AG09319 (cell line): Measurements from ENCODE around the gene PCDHGA9.

Experiments used
- DNase-seq: peaks from one replicate; pipeline ENCODE4 v3.0.0-alpha.2; 2010; ENCODE audit warnings: low read depth; ENCODE audit errors: extremely low read depth
- TF ChIP-seq, protein P1 (sequence below): IDR thresholded peaks from 2 replicates; pipeline ENCODE4 v1.5.1; 2011; ENCODE audit warnings: low read depth, mild to moderate bottlenecking, inconsistent platforms, low read length, moderate library complexity

Gene PCDHGA9

DNA sequence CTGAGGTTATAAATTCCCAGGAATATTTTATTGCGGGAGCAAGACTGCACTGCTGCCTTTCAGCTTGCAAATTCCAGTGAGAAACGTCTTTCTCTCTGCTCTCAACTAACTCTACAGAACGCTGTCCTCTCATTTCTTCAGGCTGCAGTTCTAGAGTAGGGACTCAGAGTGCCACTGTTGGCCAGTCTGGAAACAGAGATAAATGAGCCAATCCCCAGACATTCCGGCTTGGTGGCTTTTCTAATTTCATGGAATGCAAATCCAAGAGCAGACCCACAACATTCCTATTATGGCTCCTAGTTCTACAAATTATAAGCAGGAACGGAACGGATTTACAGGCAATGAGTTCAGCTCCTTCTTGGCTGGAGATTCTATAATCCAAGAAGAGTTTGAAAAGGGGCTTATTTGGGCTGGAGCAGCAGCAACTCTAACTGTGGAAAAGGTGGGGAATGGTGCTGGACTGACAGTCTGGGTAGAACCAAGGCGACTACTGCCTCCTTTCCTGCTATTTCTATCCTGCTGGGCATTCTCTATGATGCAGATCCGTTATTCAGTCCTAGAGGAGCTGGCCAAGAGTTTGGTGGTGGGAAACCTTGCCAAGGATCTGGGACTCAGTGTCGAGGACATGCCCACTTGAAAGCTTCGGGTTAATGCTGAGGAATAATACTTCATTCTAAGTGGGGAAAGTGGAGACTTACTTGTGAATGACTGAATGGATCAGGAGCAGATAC is 37.0 kb downstream of the PCDHGA9 start:
- no peak for DNase-seq
- TF ChIP-seq, protein P1, sequence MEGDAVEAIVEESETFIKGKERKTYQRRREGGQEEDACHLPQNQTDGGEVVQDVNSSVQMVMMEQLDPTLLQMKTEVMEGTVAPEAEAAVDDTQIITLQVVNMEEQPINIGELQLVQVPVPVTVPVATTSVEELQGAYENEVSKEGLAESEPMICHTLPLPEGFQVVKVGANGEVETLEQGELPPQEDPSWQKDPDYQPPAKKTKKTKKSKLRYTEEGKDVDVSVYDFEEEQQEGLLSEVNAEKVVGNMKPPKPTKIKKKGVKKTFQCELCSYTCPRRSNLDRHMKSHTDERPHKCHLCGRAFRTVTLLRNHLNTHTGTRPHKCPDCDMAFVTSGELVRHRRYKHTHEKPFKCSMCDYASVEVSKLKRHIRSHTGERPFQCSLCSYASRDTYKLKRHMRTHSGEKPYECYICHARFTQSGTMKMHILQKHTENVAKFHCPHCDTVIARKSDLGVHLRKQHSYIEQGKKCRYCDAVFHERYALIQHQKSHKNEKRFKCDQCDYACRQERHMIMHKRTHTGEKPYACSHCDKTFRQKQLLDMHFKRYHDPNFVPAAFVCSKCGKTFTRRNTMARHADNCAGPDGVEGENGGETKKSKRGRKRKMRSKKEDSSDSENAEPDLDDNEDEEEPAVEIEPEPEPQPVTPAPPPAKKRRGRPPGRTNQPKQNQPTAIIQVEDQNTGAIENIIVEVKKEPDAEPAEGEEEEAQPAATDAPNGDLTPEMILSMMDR, result no peak

DNA sequence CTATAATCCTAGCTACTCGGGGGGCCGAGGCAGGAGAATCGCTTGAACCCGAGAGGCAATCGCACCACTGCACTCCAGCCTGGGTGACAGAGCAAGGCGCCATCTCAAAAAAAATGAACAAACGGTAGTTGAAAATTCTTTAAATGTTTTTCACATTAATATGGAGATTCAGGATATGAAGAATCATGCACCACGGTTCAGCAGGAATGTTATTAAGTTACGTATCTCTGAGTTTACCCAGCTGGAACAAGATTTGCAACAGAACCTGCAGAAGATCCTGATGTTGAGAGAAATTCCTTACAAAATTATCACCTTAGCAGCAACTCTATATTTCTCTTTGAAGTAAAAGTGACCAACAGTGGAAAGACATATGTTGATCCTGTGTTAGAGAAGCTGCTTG is 37.8 kb downstream of the PCDHGA9 start:
- DNase-seq, result no peak
- TF ChIP-seq, protein P1, result no peak

DNA sequence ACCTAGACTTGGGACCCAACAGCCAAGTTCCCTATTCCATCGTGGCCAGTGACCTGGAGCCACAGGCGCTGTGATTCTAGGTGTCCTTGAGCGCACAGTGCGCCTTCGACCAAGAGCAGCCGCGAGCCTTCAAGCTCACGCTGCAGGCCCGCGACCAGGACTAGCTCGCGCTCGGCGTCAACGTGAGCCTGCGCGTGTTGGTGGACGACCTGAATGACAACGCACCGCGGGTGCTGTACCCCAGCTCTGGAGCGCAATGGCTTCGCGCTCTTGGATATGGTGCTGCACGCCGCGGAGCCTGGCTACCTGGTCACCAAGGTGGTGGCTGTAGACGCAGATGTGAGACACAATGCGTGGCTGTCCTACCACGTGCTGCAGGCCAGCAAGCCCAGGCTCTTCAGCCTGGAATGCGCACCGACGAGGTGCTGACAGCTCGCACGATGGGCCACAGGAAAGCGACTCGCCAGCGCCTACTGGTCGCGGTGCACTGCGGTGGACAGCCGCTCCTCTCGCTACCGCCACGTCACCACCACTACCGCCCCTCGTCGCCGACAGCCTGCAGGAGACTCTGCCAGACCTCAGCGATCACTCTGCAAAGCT is 39.1 kb downstream of the PCDHGA9 start:
- DNase-seq, result no peak

More for the DNA sequence above, 39.1 kb downstream of the PCDHGA9 start:
- TF ChIP-seq, protein P1, result no peak
